GM10266 (cell line): ENCODE data around the gene OLFM1.
"Not testable (repeated sequence)": the region's sequence is repeated elsewhere in the genome, so short reads cannot be mapped to it uniquely, and the experiment has no call there.

ENCODE experiments used
- DNase-seq: peaks from one replicate; pipeline ENCODE4 v3.0.0; 2012; ENCODE audit errors: extremely low spot score
- CTCF ChIP-seq: IDR thresholded peaks from 2 replicates; pipeline ENCODE4 v1.5.1; 2012; ENCODE audit warnings: mild to moderate bottlenecking, low read depth; ENCODE audit not compliant: control insufficient read depth, insufficient read depth; ENCODE audit errors: missing control alignments

Gene OLFM1

DNA sequence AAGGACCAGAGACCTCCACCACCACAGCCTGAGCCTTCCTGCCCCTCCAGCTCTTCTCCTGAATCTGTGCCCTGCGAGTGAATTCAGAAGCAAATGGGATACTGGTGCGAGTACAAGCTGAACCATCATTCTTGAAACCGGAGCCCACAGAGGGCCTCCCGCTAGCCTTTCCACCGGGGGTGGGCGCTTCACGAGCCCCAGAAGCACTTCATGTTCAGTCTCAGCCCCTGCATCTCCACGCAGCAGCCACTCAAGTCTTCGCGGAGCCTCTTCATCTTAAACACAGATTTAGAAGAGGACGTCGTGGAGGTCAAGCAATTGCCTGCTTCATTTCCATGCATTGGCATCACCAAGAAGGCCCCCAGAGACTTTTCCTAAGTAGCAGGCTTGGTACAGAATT, 26.0 kb upstream of the OLFM1 start:
- TF ChIP-seq CTCF, result no peak
- DNase-seq, result no peak

DNA sequence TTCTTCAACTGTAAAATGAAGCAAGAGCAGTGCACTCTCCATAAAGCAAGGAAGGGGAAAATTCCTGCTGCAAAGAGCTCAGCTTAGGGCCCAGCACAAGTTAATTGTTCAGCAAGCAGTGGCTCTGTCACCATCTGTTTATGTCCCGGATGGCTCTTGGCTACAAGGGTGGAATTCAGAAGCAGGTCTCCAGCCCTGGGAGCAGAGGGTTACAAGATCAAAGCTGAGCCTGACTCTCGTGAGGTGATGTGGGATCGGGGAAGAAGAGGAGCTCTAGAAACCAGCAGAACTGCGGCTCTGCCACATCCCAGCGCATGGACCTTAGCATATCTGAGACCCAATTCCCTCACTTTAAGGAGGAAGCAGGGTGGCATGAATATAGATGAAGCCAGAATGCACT, 25.2 kb upstream of the OLFM1 start:
- TF ChIP-seq CTCF, result no peak
- DNase-seq, result no peak

- DNase-seq, result not testable (repeated sequence)
Measured at GRCh38 chr9:135063466-135063865, 24.0 kb upstream of the OLFM1 start.

DNA sequence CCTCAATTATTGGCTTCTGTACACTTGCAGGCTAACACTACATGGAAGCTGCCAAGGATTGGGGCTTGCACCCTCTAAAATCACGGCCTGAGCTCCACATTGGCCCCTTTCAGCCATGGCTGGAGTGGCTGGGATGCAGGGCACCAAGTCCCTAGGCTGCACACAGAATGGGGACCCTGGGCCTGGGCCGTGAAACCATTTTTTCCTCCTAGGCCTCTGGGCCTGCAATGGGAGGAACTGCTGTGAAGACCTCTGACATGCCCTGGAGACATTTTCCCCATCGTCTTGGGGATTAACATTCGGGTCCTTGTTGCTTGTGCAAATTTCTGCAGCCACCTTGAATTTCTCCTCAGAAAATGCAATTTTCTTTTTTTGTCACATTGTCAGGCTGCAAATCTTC, 23.6 kb upstream of the OLFM1 start:
- DNase-seq, result not testable (repeated sequence)

GRCh38 chr9:135065151-135065550, 22.3 kb upstream of the OLFM1 start:
- TF ChIP-seq CTCF, result no peak
- no peak for DNase-seq

- DNase-seq, result no peak
- no peak for TF ChIP-seq CTCF
Measured at GRCh38 chr9:135065804-135066203, 21.7 kb upstream of the OLFM1 start.

GRCh38 chr9:135066291-135066690, 21.2 kb upstream of the OLFM1 start:
- no peak for DNase-seq
- TF ChIP-seq CTCF, result no peak

DNA sequence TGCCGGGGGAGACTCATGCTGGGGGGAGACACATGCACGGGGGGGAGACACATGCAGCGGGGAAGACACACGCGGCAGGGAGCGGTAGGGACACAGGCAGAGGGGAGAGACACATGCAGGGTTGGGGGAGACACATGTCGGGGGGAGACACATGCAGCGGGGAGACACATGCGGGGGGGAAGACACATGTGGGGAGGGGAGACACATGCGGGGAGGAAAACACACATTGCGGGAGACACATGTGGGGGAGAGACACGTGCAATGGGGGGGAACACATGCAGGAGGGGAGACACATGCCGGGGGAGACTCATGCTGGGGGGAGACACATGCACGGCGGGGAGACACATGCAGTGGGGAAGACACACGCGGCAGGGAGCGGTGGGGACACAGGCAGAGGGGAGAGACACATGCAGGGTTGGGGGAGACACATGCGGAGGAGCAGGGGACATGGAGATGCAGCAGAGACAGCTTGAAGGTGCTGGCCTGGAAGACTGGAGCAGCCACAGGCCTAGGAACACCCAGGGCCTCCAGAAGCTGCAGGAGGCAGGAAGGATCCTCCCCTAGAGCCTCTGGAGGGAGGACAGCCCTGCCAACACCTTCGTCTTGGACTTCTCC, 20.3 kb upstream of the OLFM1 start:
- DNase-seq, result no peak
- TF ChIP-seq CTCF, result no peak
